ENCODE results near the gene ORC2.

Gene ORC2

GRCh38 chr2:200862532-200863000 is 100.9 kb downstream of the ORC2 start:
- peak; percentile 15 to 24 for DNase-seq (ENCODE audit: low read depth in 1 of 2, low spot score in 1 of 2)

GRCh38 chr2:200861617-200862155 is 101.8 kb downstream of the ORC2 start:
- no peak for DNase-seq (ENCODE audit: low read depth in 1 of 2, low spot score in 1 of 2)

- DNase-seq (ENCODE audit: low read depth in 1 of 2, low spot score in 1 of 2): no peak
Observed at GRCh38 chr2:200860092-200860795, 103.2 kb downstream of the ORC2 start.
